ENCODE data around the gene ZNF554. TPM values are rescaled to one million over a fixed set of nuclear protein-coding genes. Genes with fewer than 3 reads are reported as not detected.

ZNF554 gene
- total RNA-seq, 1 experiment from 2014 or later: 5.9 TPM

DNA sequence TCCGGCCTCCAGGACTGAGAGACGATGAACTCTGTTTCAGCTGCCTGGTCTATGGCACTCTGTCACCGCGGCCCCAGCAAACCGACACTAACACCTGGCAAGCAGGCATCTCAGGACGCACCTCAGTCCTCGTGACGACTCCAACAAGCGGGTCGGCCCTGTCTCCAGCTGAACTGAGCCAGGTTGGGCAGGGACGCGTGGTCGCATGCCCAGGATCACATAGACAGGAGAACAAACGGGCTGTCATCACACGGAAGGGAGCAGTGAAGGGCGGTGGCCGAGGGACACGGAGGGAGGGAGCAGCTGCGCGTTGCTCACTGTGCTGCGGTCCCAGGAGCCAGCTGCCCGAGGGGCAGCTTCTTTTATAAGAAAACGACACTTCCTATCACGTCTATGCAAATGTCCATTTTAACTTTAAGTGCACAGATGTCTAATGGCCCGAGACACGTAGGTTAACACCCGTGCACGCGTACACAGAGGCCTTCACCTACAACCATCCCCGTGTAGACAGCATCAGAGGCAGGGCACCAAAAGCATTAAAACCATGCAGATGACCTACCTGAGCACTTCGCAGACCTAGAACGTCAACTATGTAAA, 45.5 kb upstream of the ZNF554 start:
- Mint-ChIP-seq H3K27me3 (ENCODE audit: low read depth) (no peaks in the 10 kb centered on the region), H3K9me3 (no peaks in the 10 kb centered on the region), H3K4me1 (no peaks in the 10 kb centered on the region; a peak in 1 of 4 replicates), H3K36me3 (ENCODE audit: insufficient read depth in 1 of 3, low read depth in 3 of 3) (peaks cover 4 to 20% (median 15%) of the 10 kb centered on the region in 3 experiments; a peak in 6 of 7 replicates), H3K4me3 (no peak overlapping the region), H3K27ac (peak overlapping the region; percentile 59 to 92 (median 65); a peak in 4 of 7 replicates)
- H3T11ph ChIP-seq (ENCODE audit: low read length): no peak overlapping the region
- no peak for DNase-seq
- WGBS (ENCODE audit: extremely low coverage, insufficient read length, low lambda C conversion rate): no CpG with 5 or more reads among the region's 32 CpGs
- H3K23me2 ChIP-seq (ENCODE audit: insufficient read length, low read depth, low read length, poor library complexity, severe bottlenecking): no peaks in the 10 kb centered on the region
- no peak overlapping the region for H2BK15ac ChIP-seq (ENCODE audit: low read depth, low read length)
- no peak overlapping the region for H2BK120ac ChIP-seq (ENCODE audit: low read depth, low read length, poor library complexity, severe bottlenecking)
- H3K27ac ChIP-seq (ENCODE audit: insufficient read length, low read depth, low read length): no peak overlapping the region
- peaks cover 71% of the 10 kb centered on the region for H3K79me2 ChIP-seq (ENCODE audit: insufficient read depth, low read length)
- no peak overlapping the region for H2BK20ac ChIP-seq (ENCODE audit: low read depth, low read length, poor library complexity, severe bottlenecking)
- peaks cover 13% of the 10 kb centered on the region for H3K79me1 ChIP-seq (ENCODE audit: insufficient read depth, low read depth, low read length, poor library complexity, severe bottlenecking)
- no peak overlapping the region for H4K8ac ChIP-seq (replicated peaks; ENCODE audit: insufficient read length, low read depth, low read length)
- no peak overlapping the region for H3K4me2 ChIP-seq (ENCODE audit: insufficient read depth, insufficient read length, low read length)
- no peak overlapping the region for H2AFZ ChIP-seq (ENCODE audit: low read length)
- H3K4ac ChIP-seq (ENCODE audit: low read depth, low read length): no peak overlapping the region
- no peak overlapping the region for H3K23ac ChIP-seq (ENCODE audit: insufficient read length, low read depth, low read length)
- no peak overlapping the region for H3K9ac ChIP-seq (ENCODE audit: extremely low read depth, insufficient read length, low read length)
- no peak overlapping the region for H3K18ac ChIP-seq (ENCODE audit: insufficient read length, low read depth, low read length)
- H3K4me1 ChIP-seq (ENCODE audit: insufficient read depth, low read length): no peaks in the 10 kb centered on the region
- H2AK5ac ChIP-seq (ENCODE audit: insufficient read length, low read length): no peak overlapping the region
- no peaks in the 10 kb centered on the region for H3K9me3 ChIP-seq (ENCODE audit: control insufficient read depth, low read depth, low read length)
- no peaks in the 10 kb centered on the region for H3K27me3 ChIP-seq (ENCODE audit: insufficient read depth, low read length)
- H4K5ac ChIP-seq (ENCODE audit: insufficient read length, low read depth, low read length): no peak overlapping the region
- TF ChIP-seq, protein P1, sequence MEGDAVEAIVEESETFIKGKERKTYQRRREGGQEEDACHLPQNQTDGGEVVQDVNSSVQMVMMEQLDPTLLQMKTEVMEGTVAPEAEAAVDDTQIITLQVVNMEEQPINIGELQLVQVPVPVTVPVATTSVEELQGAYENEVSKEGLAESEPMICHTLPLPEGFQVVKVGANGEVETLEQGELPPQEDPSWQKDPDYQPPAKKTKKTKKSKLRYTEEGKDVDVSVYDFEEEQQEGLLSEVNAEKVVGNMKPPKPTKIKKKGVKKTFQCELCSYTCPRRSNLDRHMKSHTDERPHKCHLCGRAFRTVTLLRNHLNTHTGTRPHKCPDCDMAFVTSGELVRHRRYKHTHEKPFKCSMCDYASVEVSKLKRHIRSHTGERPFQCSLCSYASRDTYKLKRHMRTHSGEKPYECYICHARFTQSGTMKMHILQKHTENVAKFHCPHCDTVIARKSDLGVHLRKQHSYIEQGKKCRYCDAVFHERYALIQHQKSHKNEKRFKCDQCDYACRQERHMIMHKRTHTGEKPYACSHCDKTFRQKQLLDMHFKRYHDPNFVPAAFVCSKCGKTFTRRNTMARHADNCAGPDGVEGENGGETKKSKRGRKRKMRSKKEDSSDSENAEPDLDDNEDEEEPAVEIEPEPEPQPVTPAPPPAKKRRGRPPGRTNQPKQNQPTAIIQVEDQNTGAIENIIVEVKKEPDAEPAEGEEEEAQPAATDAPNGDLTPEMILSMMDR (conservative IDR thresholded peaks at IDR 0.05): no peak
- no peak overlapping the region for H2BK12ac ChIP-seq (ENCODE audit: insufficient read length, low read depth, low read length)
- H4K91ac ChIP-seq (ENCODE audit: insufficient read length, low read depth, low read length): no peak overlapping the region
- no peak overlapping the region for H3K56ac ChIP-seq (ENCODE audit: insufficient read length, low read depth, low read length)
- no peaks in the 10 kb centered on the region for H4K20me1 ChIP-seq (ENCODE audit: control insufficient read depth, insufficient read depth, insufficient read length)
- no peak overlapping the region for H3K14ac ChIP-seq (ENCODE audit: insufficient read depth, low read length)
- no peak overlapping the region for H2BK5ac ChIP-seq (ENCODE audit: insufficient read length, low read length)
